Tongue (tissue), 2 donors: ENCODE results near the gene BTBD18. TPM values are rescaled to one million over a fixed set of nuclear protein-coding genes. Genes with fewer than 3 reads are reported as not detected.

Experiments used
- DNase-seq: peaks from one replicate; pipeline ENCODE4 v3.0.0-alpha.2; 2015
- total RNA-seq: library from RNA; depleted of rRNA; stranded (reverse); fragments of >200 nt; gene quantifications from one replicate; pipeline ENCODE4 v1.2.3, GENCODE V29; 2014

Gene BTBD18
- not detected for total RNA-seq

- peak; percentile 53 for DNase-seq
These were observed at the start of gene BTBD18 for GRCh38 chr11:57751676-57752253. Gene BTBD18 (minus strand): TSS chr11:57751819. CDS start chr11:57751188, 631 bp downstream.

GRCh38 chr11:57801183-57801485, 49.5 kb upstream of the BTBD18 start:
- DNase-seq = no peak

- DNase-seq = peak; percentile 84
These were observed 49.0 kb upstream of the BTBD18 start for GRCh38 chr11:57800444-57801182.

GRCh38 chr11:57798905-57799559, 47.4 kb upstream of the BTBD18 start:
- DNase-seq = no peak

GRCh38 chr11:57793351-57794115, 41.9 kb upstream of the BTBD18 start:
- DNase-seq = no peak

GRCh38 chr11:57792870-57793269, 41.3 kb upstream of the BTBD18 start:
- no peak for DNase-seq

- DNase-seq = no peak
These were observed 40.5 kb upstream of the BTBD18 start for GRCh38 chr11:57792060-57792541.

- no peak for DNase-seq
These were observed 39.9 kb upstream of the BTBD18 start for GRCh38 chr11:57791321-57792059.

- DNase-seq = no peak
These were observed 37.1 kb upstream of the BTBD18 start for GRCh38 chr11:57788703-57789088.

GRCh38 chr11:57787920-57788702, 36.5 kb upstream of the BTBD18 start:
- DNase-seq = peak; percentile 66

GRCh38 chr11:57787006-57787604, 35.5 kb upstream of the BTBD18 start:
- DNase-seq = no peak

- DNase-seq = no peak
These were observed 34.8 kb upstream of the BTBD18 start for GRCh38 chr11:57786436-57786835.

- DNase-seq = no peak
These were observed 33.5 kb upstream of the BTBD18 start for GRCh38 chr11:57785072-57785471.

- DNase-seq = peak; percentile 60
These were observed 29.9 kb upstream of the BTBD18 start for GRCh38 chr11:57781529-57781943.

GRCh38 chr11:57779276-57779675, 27.7 kb upstream of the BTBD18 start:
- DNase-seq = peak; percentile 83

- DNase-seq = peak; percentile 97
These were observed 26.9 kb upstream of the BTBD18 start for GRCh38 chr11:57778318-57779037.

GRCh38 chr11:57777969-57778317, 26.3 kb upstream of the BTBD18 start:
- DNase-seq = no peak

GRCh38 chr11:57776577-57777210, 25.1 kb upstream of the BTBD18 start:
- no peak for DNase-seq

- DNase-seq = peak; percentile 83
These were observed 24.5 kb upstream of the BTBD18 start for GRCh38 chr11:57776031-57776521.
